Subcutaneous abdominal adipose tissue (tissue), 5 donors: ENCODE data around the gene STRA8.

Source experiments
- H3K27ac ChIP-seq: one replicate; pipeline ENCODE4 v1.7.0; 2013; ENCODE audit warnings: low read depth, mild to moderate bottlenecking, inconsistent platforms, low read length, moderate library complexity
- H3K27me3 ChIP-seq, 5 donors: one replicate each; pipeline ENCODE4 v1.7.0; 2013; ENCODE audit warnings: low read length in 5 of 5, inconsistent platforms in 1 of 5; ENCODE audit not compliant: control insufficient read depth in 5 of 5, insufficient read depth in 4 of 5
- H3K36me3 ChIP-seq, 5 donors: one replicate each; pipeline ENCODE4 v1.7.0; 2013; ENCODE audit warnings: low read length in 5 of 5; ENCODE audit not compliant: control insufficient read depth in 5 of 5, insufficient read depth in 5 of 5
- H3K4me1 ChIP-seq, 5 donors: one replicate each; pipeline ENCODE4 v1.7.0; 2013; ENCODE audit warnings: low read length in 5 of 5, mild to moderate bottlenecking in 3 of 5, moderate library complexity in 1 of 5; ENCODE audit not compliant: control insufficient read depth in 5 of 5, insufficient read depth in 5 of 5
- H3K4me3 ChIP-seq, 5 donors: one replicate each; pipeline ENCODE4 v1.7.0; 2013; ENCODE audit warnings: low read length in 5 of 5, low read depth in 1 of 5
- H3K9ac ChIP-seq, 5 donors: one replicate each; pipeline ENCODE4 v1.7.0; 2013; ENCODE audit warnings: low read length in 5 of 5, mild to moderate bottlenecking in 4 of 5, moderate library complexity in 3 of 5
- H3K9me3 ChIP-seq, 5 donors: one replicate each; pipeline ENCODE4 v1.7.0; 2013; ENCODE audit warnings: low read length in 5 of 5; ENCODE audit not compliant: control insufficient read depth in 5 of 5
- donor health status: healthy.
- donor health status: healthy.
- donor health status: healthy.
- donor health status: healthy.
- donor health status: healthy.

The STRA8 gene

DNA sequence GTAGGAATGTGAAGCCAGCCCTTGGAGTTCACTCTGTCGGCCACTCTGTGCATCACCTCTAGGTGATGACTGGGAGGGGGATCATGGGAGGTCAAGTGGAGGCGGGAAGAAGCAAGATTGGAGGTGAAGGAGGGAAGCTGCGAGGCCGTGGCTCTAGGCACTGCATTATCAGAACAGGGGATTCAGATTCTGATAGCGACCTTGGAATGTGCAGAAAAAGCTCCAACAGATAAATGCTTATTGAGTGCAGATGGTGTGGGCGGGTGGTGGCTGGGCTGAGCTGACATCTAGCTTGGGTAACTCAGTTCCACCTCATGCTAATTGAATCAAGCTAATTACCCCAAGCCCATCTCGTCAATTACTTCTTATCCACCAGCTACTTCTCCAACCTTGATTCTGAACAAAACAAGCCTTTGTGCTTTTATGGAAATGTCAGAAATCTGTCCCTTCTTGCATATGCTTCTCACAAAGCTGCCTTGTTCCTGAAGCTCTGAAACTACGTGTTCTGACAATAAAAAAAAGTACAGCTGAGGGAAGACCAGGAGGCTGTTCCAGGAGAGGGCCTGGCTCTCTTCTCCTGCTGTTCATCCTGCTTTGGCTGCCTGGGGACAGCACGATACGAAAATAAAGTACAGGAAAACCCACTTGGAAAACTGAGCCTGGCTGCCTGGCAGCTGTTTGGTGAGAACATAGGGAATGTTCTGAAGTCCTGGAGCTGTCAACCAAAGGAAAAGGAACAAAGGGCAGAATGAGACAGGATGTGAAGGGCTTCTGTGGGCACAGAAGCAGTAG lies 27.5 kb downstream of the STRA8 start:
- peaks cover 0 to 7% (median 2%) of the 10 kb centered on the region in 5 donors for H3K9me3 ChIP-seq
- no peak overlapping the region for H3K9ac ChIP-seq
- peaks cover 0 to 4% (median 0%) of the 10 kb centered on the region in 5 donors for H3K4me1 ChIP-seq
- no peak overlapping the region for H3K27ac ChIP-seq
- no peaks in the 10 kb centered on the region for H3K36me3 ChIP-seq
- H3K27me3 ChIP-seq: no peaks in the 10 kb centered on the region
- H3K4me3 ChIP-seq: no peak overlapping the region

DNA sequence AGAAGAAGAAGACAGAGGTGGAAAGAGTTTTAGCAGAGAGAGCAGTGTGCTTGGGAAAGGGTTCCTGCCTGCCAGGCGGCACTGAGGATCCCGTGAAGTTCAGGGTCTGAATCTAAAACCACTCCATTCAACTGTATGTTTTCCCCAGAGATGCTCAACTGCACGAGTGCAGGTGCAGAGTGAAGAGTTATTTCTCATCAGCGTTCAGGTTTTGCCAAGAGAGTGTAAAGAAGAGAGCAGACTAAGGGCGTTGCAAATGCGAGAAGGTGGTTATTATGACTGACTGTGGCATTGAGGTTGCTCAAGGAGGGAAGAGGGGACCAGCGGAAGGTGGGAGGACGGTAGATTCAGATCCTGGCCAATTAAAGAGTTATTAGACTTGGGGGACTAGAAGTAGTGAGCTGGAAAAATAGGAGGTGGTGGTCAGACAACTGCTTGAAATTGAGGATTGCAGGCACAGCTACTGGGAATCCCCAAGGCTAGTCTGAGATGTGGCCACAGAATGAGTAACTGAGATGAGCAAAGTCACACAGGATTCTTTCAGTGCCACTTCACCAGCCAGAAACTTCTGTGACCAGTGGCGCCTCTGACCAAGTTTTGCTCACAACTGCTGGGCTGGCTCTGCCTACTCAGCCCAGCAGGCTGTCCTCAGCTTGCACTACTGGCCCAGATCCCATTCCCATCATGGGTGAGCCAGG lies 29.1 kb downstream of the STRA8 start:
- peaks cover 2 to 7% (median 4%) of the 10 kb centered on the region in 5 donors for H3K9me3 ChIP-seq
- H3K36me3 ChIP-seq: no peaks in the 10 kb centered on the region
- H3K4me1 ChIP-seq: peaks cover 0 to 4% (median 0%) of the 10 kb centered on the region in 5 donors
- H3K9ac ChIP-seq: no peak overlapping the region
- H3K27me3 ChIP-seq: no peaks in the 10 kb centered on the region
- no peak overlapping the region for H3K4me3 ChIP-seq
- H3K27ac ChIP-seq: no peak overlapping the region

DNA sequence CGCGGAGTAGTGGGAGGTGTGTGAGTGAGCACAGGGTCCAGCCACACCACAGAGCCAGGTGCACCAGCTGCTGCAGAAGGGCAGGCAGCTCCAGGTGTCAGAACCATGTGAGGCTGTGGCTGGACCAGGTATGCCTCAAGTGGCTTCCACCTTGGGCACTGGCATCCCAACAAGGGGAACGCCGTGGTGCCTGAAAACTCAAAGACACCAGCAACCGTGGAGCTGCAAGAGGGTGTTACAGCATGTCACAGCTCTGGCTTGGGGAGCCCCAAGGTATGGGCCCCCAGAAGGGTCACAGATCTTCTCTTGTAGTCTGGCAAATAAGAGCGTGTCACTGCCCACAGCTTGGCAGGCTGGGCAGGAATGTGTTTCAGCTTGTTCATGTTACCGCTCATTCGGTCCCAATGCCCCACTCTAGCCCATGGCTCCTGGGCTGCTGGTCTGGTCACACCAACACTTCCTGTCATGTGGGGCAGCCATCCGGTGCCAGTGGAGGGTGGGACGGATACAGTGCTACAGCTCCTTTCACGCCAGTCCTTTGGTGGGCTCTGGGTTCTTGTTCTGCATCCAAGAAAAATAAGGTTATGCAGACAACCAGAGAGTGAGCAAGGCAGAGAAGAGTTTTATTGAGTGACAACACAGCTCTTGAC lies 29.8 kb downstream of the STRA8 start:
- peaks cover 0 to 4% (median 0%) of the 10 kb centered on the region in 5 donors for H3K4me1 ChIP-seq
- H3K27me3 ChIP-seq: peaks cover 0 to 5% (median 0%) of the 10 kb centered on the region in 5 donors
- H3K4me3 ChIP-seq: no peak overlapping the region
- H3K9ac ChIP-seq: no peak overlapping the region
- H3K36me3 ChIP-seq: no peaks in the 10 kb centered on the region
- H3K27ac ChIP-seq: no peak overlapping the region
- peaks cover 2 to 7% (median 4%) of the 10 kb centered on the region in 5 donors for H3K9me3 ChIP-seq

DNA sequence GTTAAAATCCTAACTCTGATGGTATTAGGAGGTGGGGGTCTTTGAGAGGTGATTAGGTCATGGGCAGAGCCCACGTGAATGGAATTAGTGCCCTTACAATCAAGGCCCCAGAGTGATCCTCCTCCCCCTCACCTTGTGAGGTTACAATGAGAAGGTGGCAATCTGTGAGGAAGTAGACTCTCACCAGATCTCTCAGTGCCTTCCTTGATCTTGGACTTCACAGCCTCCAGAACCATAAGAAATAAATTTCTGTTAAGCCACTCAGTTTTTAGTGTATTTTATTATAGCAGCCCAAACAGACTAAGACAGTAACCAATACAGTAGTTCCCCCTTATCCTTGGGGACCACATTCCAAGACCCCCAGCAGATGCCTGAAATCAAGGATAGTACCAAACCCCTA lies 32.0 kb downstream of the STRA8 start:
- H3K4me3 ChIP-seq: no peak overlapping the region

DNA sequence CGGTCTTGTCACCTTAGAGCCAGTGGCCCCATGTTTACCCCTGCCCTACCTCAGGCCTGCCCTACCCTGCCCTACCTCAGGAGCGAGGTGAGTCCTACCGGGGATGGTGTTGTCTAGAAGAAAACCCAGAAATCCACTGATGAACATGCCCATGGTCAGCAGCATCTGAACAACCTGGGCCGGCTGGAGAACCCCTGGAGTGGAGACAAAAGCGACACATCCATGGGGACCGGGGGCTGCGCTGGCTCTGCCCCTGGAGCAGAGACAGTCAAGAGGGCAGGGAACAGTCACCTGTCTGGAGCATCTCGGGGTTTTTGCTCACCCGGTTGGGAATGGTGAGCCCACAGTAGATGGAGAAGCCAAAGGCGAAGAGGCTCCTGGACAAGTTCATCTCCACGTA lies 36.3 kb downstream of the STRA8 start:
- H3K4me1 ChIP-seq: peaks cover 0 to 1% (median 0%) of the 10 kb centered on the region in 5 donors
- peaks cover 2 to 7% (median 4%) of the 10 kb centered on the region in 5 donors for H3K9me3 ChIP-seq
- H3K27me3 ChIP-seq: peaks cover 0 to 5% (median 5%) of the 10 kb centered on the region in 5 donors
- H3K4me3 ChIP-seq: no peak overlapping the region
- no peak overlapping the region for H3K27ac ChIP-seq
- H3K36me3 ChIP-seq: no peaks in the 10 kb centered on the region
- no peak overlapping the region for H3K9ac ChIP-seq

More for the DNA sequence above, 32.0 kb downstream of the STRA8 start:
- Histone ChIP-seq H3K9me3 (peaks cover 2 to 7% (median 4%) of the 10 kb centered on the region in 5 donors), H3K9ac (no peak overlapping the region), H3K27me3 (peaks cover 0 to 5% (median 5%) of the 10 kb centered on the region in 5 donors), H3K4me1 (no peaks in the 10 kb centered on the region), H3K36me3 (no peaks in the 10 kb centered on the region), H3K27ac (no peak overlapping the region)

DNA sequence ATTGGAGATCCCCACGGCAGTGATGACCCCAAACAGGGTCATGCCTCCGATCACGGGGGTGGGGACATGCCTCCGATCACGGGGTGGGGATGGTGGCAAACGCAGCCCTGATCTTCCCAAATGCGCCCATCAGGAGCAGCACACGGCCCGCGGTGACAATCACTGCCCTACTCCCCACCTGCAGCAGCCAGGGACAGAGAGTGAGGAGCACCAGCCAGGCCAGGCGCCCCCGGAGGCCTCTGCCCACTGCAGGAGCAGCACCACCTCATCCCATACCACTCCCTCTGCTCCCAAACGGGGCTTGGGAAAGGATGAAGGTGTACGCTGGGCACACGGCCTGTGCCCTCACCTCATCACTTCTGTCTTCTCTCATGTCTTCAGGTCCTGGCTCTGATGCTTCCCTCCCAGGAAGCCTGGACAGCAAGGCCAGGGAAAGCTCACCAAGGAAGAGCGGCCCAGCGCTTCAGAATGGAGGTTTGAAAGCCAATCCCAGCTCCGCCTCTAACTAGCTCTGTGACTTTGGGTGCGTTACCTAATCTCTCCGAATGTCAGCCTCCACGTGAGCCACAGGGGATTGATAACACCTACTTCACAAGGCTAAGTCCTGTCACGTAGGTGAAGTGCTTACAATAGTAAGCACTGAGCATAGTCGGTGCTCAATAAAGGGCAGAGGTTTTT lies 37.1 kb downstream of the STRA8 start:
- Histone ChIP-seq H3K27me3 (peaks cover 0 to 5% (median 5%) of the 10 kb centered on the region in 5 donors), H3K4me3 (no peak overlapping the region), H3K4me1 (peaks cover 0 to 1% (median 0%) of the 10 kb centered on the region in 5 donors), H3K36me3 (no peaks in the 10 kb centered on the region), H3K9ac (no peak overlapping the region), H3K27ac (no peak overlapping the region), H3K9me3 (peaks cover 1 to 4% (median 3%) of the 10 kb centered on the region in 5 donors)

DNA sequence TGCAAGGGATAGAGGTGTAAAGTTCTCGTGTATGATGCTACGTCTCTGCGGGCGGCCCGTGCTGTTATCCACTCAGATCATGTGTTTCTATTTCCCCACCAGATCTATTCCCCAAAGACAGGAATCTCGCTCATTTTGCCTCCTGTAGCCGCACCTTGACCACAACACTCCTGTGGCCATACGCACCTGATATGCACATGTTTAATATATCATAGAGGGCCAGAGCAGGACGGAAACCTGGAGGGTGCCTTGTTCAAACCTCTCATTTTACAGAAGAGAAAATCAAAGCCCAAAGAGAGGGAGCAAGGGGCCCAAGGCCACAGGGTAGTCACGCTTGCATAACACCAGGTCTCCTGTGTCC lies 37.6 kb downstream of the STRA8 start:
- no peaks in the 10 kb centered on the region for H3K36me3 ChIP-seq
- peaks cover 0 to 5% (median 5%) of the 10 kb centered on the region in 5 donors for H3K27me3 ChIP-seq
- no peak overlapping the region for H3K27ac ChIP-seq
- peaks cover 0 to 1% (median 0%) of the 10 kb centered on the region in 5 donors for H3K4me1 ChIP-seq
- H3K9ac ChIP-seq: no peak overlapping the region
- H3K9me3 ChIP-seq: peaks cover 0 to 4% (median 3%) of the 10 kb centered on the region in 5 donors
- no peak overlapping the region for H3K4me3 ChIP-seq

DNA sequence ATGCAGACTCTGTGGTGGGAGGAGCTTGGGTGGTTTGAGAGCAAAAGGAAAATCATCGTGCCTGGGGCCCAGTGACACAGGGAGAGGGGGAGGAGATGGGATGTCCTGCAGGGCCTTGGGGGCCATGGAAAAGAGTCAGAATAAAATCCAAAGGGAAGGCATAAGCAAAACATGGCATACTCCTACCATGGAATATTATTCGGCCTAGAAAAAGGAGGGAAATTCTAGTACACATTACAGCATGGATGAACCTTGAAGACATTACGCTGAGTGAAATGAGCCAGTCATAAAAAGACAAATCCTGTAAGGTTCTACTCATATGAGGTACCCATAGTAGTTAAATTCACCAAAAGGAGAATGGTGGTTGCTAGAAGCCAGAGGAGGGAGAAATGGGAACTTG lies 38.7 kb downstream of the STRA8 start:
- Histone ChIP-seq H3K36me3 (no peaks in the 10 kb centered on the region), H3K4me1 (peaks cover 0 to 1% (median 0%) of the 10 kb centered on the region in 5 donors), H3K27me3 (peaks cover 0 to 5% (median 5%) of the 10 kb centered on the region in 5 donors), H3K27ac (no peak overlapping the region), H3K9me3 (peaks cover 0 to 1% (median 0%) of the 10 kb centered on the region in 5 donors), H3K4me3 (no peak overlapping the region), H3K9ac (no peak overlapping the region)

DNA sequence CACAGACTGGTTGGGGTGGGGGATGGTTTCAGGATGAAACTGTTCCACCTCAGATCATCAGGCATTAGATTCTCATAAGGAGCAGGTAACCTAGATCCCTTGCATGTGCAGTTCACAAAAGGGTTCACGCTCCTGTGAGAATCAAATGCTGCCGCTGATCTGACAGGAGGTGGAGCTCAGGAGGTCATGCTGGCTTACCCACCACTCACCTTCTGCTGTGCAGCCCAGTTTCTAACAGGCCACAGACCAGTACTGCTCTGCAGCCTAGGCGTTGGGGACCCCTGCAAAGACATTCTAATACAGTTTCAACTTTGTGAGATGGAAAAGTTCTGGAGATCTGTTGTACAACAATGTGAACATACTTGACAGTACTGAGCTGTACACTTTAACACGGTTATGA lies 39.9 kb downstream of the STRA8 start:
- Histone ChIP-seq H3K9me3 (no peaks in the 10 kb centered on the region), H3K27me3 (peaks cover 0 to 5% (median under 1%) of the 10 kb centered on the region in 5 donors), H3K9ac (no peak overlapping the region), H3K36me3 (no peaks in the 10 kb centered on the region), H3K4me3 (no peak overlapping the region), H3K4me1 (peaks cover 0 to 1% (median 0%) of the 10 kb centered on the region in 5 donors), H3K27ac (no peak overlapping the region)
